PC-9 (cell line): ENCODE measurements around the gene LLPH. TPM values are rescaled to one million over a fixed set of nuclear protein-coding genes. Genes with fewer than 3 reads are reported as not detected.

Experiments
- BruUV-seq: library from RNA; stranded (reverse); fragments of 400-500 nt; replicated peaks from 2 replicates; lab custom pipeline; 2021; lab: Mats Ljungman, UMichigan
- CTCF ChIA-PET: fragments of 300-600 bp; sonication (Branson Sonifier 250); formaldehyde crosslinking; loops from one replicate; lab custom pipeline; 2022; ENCODE audit warnings: antibody characterized with exemption; lab: Charles Lee
- POLR2A ChIA-PET: fragments of 300-600 bp; sonication (Branson Sonifier 250); formaldehyde crosslinking; loops from one replicate; lab custom pipeline; 2022; ENCODE audit warnings: antibody characterized with exemption; ENCODE audit not compliant: unreplicated experiment; lab: Charles Lee
- DNase-seq, 2 experiments: peaks; one replicate each; pipeline versions ENCODE4 v3.0.0 to v3.0.0-alpha.2; 2015 to 2022; ENCODE audit warnings: mixed read lengths in 1 of 2
- H2AFZ ChIP-seq: fragments of 200-600 bp; sonication (generic); 2 replicates; pipeline ENCODE4 v1.8.1; 2017; ENCODE audit warnings: antibody characterized with exemption
- H3F3A ChIP-seq: fragments of 200-600 bp; sonication (generic); 2 replicates; pipeline ENCODE4 v1.8.1; 2017; ENCODE audit warnings: antibody characterized with exemption, mild to moderate bottlenecking, low read depth; ENCODE audit not compliant: insufficient read depth
- H3K27ac ChIP-seq: fragments of 200-600 bp; sonication (generic); 2 replicates; pipeline ENCODE4 v1.6.1; 2016; ENCODE audit warnings: mixed run types
- H3K27me3 ChIP-seq: fragments of 200-600 bp; sonication (generic); 2 replicates; pipeline ENCODE4 v1.6.1; 2016; ENCODE audit warnings: low read depth, mixed run types; ENCODE audit not compliant: insufficient read depth
- H3K36me3 ChIP-seq: fragments of 200-600 bp; sonication (generic); 2 replicates; pipeline ENCODE4 v1.6.1; 2016; ENCODE audit warnings: low read depth, mixed run types
- H3K4me1 ChIP-seq: fragments of 200-600 bp; sonication (generic); replicated peaks from 2 replicates; pipeline ENCODE4 v1.6.1; 2016; ENCODE audit warnings: mixed run types; ENCODE audit not compliant: insufficient read depth
- H3K4me2 ChIP-seq: fragments of 200-600 bp; sonication (generic); 2 replicates; pipeline ENCODE4 v1.6.1; 2017; ENCODE audit warnings: mixed run types
- H3K4me3 ChIP-seq: fragments of 200-600 bp; sonication (generic); 2 replicates; pipeline ENCODE4 v1.6.1; 2016; ENCODE audit warnings: mixed run types
- H3K79me2 ChIP-seq: fragments of 200-600 bp; sonication (generic); 2 replicates; pipeline ENCODE4 v1.6.1; 2017; ENCODE audit warnings: low read depth, mixed run types
- H3K9me2 ChIP-seq: fragments of 200-600 bp; sonication (generic); 2 replicates; pipeline ENCODE4 v1.8.1; 2017; ENCODE audit warnings: mild to moderate bottlenecking; ENCODE audit not compliant: insufficient read depth
- H3K9me3 ChIP-seq: fragments of 200-600 bp; sonication (generic); 2 replicates; pipeline ENCODE4 v1.8.1; 2016; ENCODE audit warnings: low read depth; ENCODE audit not compliant: insufficient read depth
- H4K20me1 ChIP-seq: fragments of 200-600 bp; sonication (generic); 2 replicates; pipeline ENCODE4 v1.8.1; 2017; ENCODE audit not compliant: insufficient read depth
- CTCF ChIP-seq: fragments of 200-600 bp; sonication (generic); conservative IDR thresholded peaks from 2 replicates; pipeline ENCODE4 v1.6.1; 2017; ENCODE audit warnings: mixed run types, antibody characterized with exemption, mild to moderate bottlenecking, moderate library complexity
- EZH2 ChIP-seq: fragments of 200-600 bp; sonication (generic); IDR thresholded peaks from 2 replicates; pipeline ENCODE4 v1.8.0; 2017; ENCODE audit warnings: antibody characterized with exemption, low read depth
- intact Hi-C: fragments of 100-400 bp; cut with micrococcal nuclease; formaldehyde crosslinking; loops from one replicate; pipeline ENCODE4 v1.10.0; 2022; ENCODE audit not compliant: unreplicated experiment
- total RNA-seq: library from RNA; stranded (reverse); gene quantifications from 2 replicates; pipeline ENCODE4 v1.2.3, GENCODE V29; 2021

The LLPH gene
- total RNA-seq, 1 experiment from 2014 or later: 25.0 TPM

DNA sequence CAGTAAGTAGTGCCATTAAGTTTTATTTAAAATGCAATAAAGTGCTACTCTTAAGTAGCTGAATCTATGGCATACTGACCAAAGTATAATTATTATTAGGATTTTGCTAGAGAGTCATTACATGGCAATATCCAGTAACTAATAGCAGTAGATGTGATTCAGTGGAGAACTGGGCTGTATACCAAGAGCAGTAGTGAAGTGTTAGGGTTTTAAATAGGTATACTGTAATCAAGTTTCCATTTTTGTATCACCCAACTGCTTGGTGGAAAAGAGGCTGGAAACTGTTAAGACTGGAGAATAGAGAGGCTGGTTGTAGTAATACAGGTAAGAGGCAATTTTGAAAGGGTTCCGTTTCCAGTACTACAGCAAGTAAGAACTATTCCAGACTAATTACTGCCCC is 13.3 kb upstream of the LLPH start:
- H3K27ac ChIP-seq: no peak overlapping the region
- ChIA-PET CTCF (no interaction called here), POLR2A (no interaction called here)
- H4K20me1 ChIP-seq: no peaks in the 10 kb centered on the region
- no TSS peak for BruUV-seq
- H3K4me2 ChIP-seq: no peak overlapping the region
- TF ChIP-seq EZH2 (no peak), CTCF (no peak)
- H3K36me3 ChIP-seq: peaks cover 26% of the 10 kb centered on the region; the same call in 1 of the 2 replicates
- DNase-seq: no peak
- no peaks in the 10 kb centered on the region for H3K27me3 ChIP-seq
- peaks cover 41% of the 10 kb centered on the region for H3K9me3 ChIP-seq
- H3K79me2 ChIP-seq: no peaks in the 10 kb centered on the region
- intact Hi-C loops: no loop called here
- H3K4me1 ChIP-seq: peaks cover 5% of the 10 kb centered on the region; the same call in 1 of the 2 replicates
- H3K9me2 ChIP-seq: no peaks in the 10 kb centered on the region
- 0 out of 2 replicates have a peak, but pooled peaks cover 4% of the 10 kb centered on the region for H3F3A ChIP-seq
- H3K4me3 ChIP-seq: no peak overlapping the region
- no peak overlapping the region for H2AFZ ChIP-seq

GRCh38 chr12:66142826-66143225 is 12.3 kb upstream of the LLPH start:
- Histone ChIP-seq H3K36me3 (peaks cover 27% of the 10 kb centered on the region; the same call in 1 of the 2 replicates), H2AFZ (no peak overlapping the region), H4K20me1 (no peaks in the 10 kb centered on the region; the same call in 1 of the 2 replicates), H3K79me2 (no peaks in the 10 kb centered on the region), H3K27me3 (no peaks in the 10 kb centered on the region), H3F3A (0 out of 2 replicates have a peak, but pooled peaks cover 4% of the 10 kb centered on the region), H3K4me3 (no peak overlapping the region), H3K9me3 (peaks cover 45% of the 10 kb centered on the region), H3K27ac (no peak overlapping the region), H3K9me2 (no peaks in the 10 kb centered on the region; the same call in 1 of the 2 replicates), H3K4me2 (no peak overlapping the region), H3K4me1 (peaks cover 5% of the 10 kb centered on the region; the same call in 1 of the 2 replicates)
- CTCF ChIA-PET: no interaction called here
- intact Hi-C loops: no loop called here
- no TSS peak for BruUV-seq
- POLR2A ChIA-PET: no interaction called here
- no peak for DNase-seq
- no peak for TF ChIP-seq CTCF
- TF ChIP-seq EZH2: no peak

- no peak overlapping the region for H3K4me2 ChIP-seq
- H3K9me2 ChIP-seq: no peaks in the 10 kb centered on the region; the same call in 1 of the 2 replicates
- peaks cover 5% of the 10 kb centered on the region; the same call in 1 of the 2 replicates for H3K4me1 ChIP-seq
- peaks cover 49% of the 10 kb centered on the region for H3K9me3 ChIP-seq
- POLR2A ChIA-PET: interaction anchor here (0.6 kb wide), 1 partner anchor 633 kb away, joined by 3 read pairs; no protein-coding TSS in a partner anchor
- CTCF ChIA-PET: no interaction called here
- BruUV-seq: no TSS peak
- DNase-seq: no peak
- TF ChIP-seq CTCF (no peak), EZH2 (no peak)
- peaks cover 32% of the 10 kb centered on the region; the same call in 1 of the 2 replicates for H3K36me3 ChIP-seq
- intact Hi-C loops: no loop called here
- no peak overlapping the region for H2AFZ ChIP-seq
- no peaks in the 10 kb centered on the region for H3K79me2 ChIP-seq
- 0 out of 2 replicates have a peak, but pooled peaks cover 4% of the 10 kb centered on the region for H3F3A ChIP-seq
- no peak overlapping the region for H3K4me3 ChIP-seq
- H4K20me1 ChIP-seq: no peaks in the 10 kb centered on the region; the same call in 1 of the 2 replicates
- H3K27ac ChIP-seq: no peak overlapping the region
- no peaks in the 10 kb centered on the region for H3K27me3 ChIP-seq
These were observed 10.7 kb upstream of the LLPH start for GRCh38 chr12:66141299-66141698.
